ENCODE results near the gene DRD3. TPM values are rescaled to one million over a fixed set of nuclear protein-coding genes. Genes with fewer than 3 reads are reported as not detected.

Gene DRD3
- total and polyA plus RNA-seq, 3 donors from 2014 or later: 0.37 to 0.94 (median 0.39) TPM

GRCh38 chr3:114221165-114221880 is 42.5 kb upstream of the DRD3 start:
- TF ChIP-seq CTCF (IDR thresholded peaks at IDR 0.05) (no peak), POLR2A (IDR thresholded peaks at IDR 0.05) (no peak)
- intact Hi-C loops (cut with DNase I; ENCODE audit: low total_unique reads): no loop called here
- Histone ChIP-seq H3K9me3 (no peaks in the 10 kb centered on the region), H3K4me3 (no peak overlapping the region), H3K4me1 (no peaks in the 10 kb centered on the region), H3K27me3 (no peaks in the 10 kb centered on the region), H3K27ac (no peak overlapping the region), H3K36me3 (ENCODE audit: low read depth, missing control alignments) (no peaks in the 10 kb centered on the region)
- DNase-seq: no peak
- 89% methylated on average over 9 of the region's 9 CpGs for WGBS, 2 donors

GRCh38 chr3:114219741-114220140 is 40.9 kb upstream of the DRD3 start:
- DNase-seq: no peak
- intact Hi-C loops (cut with DNase I; ENCODE audit: low total_unique reads): no loop called here
- 34 to 48% methylated on average over 2 of the region's 2 CpGs for WGBS, 2 donors
- Histone ChIP-seq H3K27me3 (no peaks in the 10 kb centered on the region), H3K9me3 (no peaks in the 10 kb centered on the region), H3K4me1 (no peaks in the 10 kb centered on the region), H3K36me3 (ENCODE audit: low read depth, missing control alignments) (no peaks in the 10 kb centered on the region), H3K27ac (no peak overlapping the region), H3K4me3 (no peak overlapping the region)
- TF ChIP-seq POLR2A (IDR thresholded peaks at IDR 0.05): no peak
- TF ChIP-seq CTCF (IDR thresholded peaks at IDR 0.05): no peak

GRCh38 chr3:114218578-114219185 is 39.8 kb upstream of the DRD3 start:
- WGBS, 2 donors: 90 to 93% methylated on average over 11 to 12 of the region's 12 CpGs
- no peaks in the 10 kb centered on the region for H3K9me3 ChIP-seq
- no peaks in the 10 kb centered on the region for H3K36me3 ChIP-seq (ENCODE audit: low read depth, missing control alignments)
- TF ChIP-seq POLR2A (IDR thresholded peaks at IDR 0.05): no peak
- no peak for TF ChIP-seq CTCF (IDR thresholded peaks at IDR 0.05)
- intact Hi-C loops (cut with DNase I; ENCODE audit: low total_unique reads): no loop called here
- H3K4me3 ChIP-seq: no peak overlapping the region
- H3K4me1 ChIP-seq: no peaks in the 10 kb centered on the region
- no peaks in the 10 kb centered on the region for H3K27me3 ChIP-seq
- H3K27ac ChIP-seq: no peak overlapping the region
- DNase-seq: no peak

GRCh38 chr3:114218006-114218405 is 39.2 kb upstream of the DRD3 start:
- WGBS, 2 donors: 84 to 93% methylated on average over 3 of the region's 3 CpGs
- intact Hi-C loops (cut with DNase I; ENCODE audit: low total_unique reads): no loop called here
- Histone ChIP-seq H3K4me1 (no peaks in the 10 kb centered on the region), H3K9me3 (no peaks in the 10 kb centered on the region), H3K27ac (no peak overlapping the region), H3K36me3 (ENCODE audit: low read depth, missing control alignments) (no peaks in the 10 kb centered on the region), H3K4me3 (no peak overlapping the region), H3K27me3 (no peaks in the 10 kb centered on the region)
- TF ChIP-seq CTCF (IDR thresholded peaks at IDR 0.05): no peak
- TF ChIP-seq POLR2A (IDR thresholded peaks at IDR 0.05): no peak
- DNase-seq: no peak

GRCh38 chr3:114217266-114217665 is 38.4 kb upstream of the DRD3 start:
- Histone ChIP-seq H3K9me3 (no peaks in the 10 kb centered on the region), H3K4me1 (no peaks in the 10 kb centered on the region), H3K4me3 (no peak overlapping the region), H3K36me3 (ENCODE audit: low read depth, missing control alignments) (no peaks in the 10 kb centered on the region), H3K27ac (no peak overlapping the region), H3K27me3 (no peaks in the 10 kb centered on the region)
- intact Hi-C loops (cut with DNase I; ENCODE audit: low total_unique reads): no loop called here
- TF ChIP-seq POLR2A (IDR thresholded peaks at IDR 0.05): no peak
- TF ChIP-seq CTCF (IDR thresholded peaks at IDR 0.05): no peak
- no peak for DNase-seq
